Measurements from ENCODE around the gene CYP51A1.
"Not testable (repeated sequence)": the region's sequence is repeated elsewhere in the genome, so short reads cannot be mapped to it uniquely, and the experiment has no call there.

Gene CYP51A1

DNA sequence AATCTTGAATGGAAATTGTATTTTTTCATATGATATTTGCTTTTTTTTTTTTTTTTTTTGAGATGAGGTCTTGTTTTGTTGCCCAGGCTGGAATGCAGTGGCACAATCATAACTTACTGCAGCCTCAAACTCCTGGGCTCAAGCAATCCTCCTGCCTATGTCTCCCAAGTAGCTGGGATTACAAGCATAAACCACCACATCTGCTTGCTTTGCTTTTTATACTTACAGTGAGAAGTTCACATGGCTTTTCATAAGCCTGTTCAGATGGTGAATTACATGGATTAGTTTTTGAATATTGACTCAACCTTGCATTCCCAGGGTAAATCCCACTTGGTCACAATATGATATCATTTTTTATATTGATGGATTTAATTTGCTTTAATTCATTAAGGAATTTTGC is 22.7 kb upstream of the CYP51A1 start:
- DNase-seq (ENCODE audit: extremely low spot score): no peak
- TF ChIP-seq, protein P1, sequence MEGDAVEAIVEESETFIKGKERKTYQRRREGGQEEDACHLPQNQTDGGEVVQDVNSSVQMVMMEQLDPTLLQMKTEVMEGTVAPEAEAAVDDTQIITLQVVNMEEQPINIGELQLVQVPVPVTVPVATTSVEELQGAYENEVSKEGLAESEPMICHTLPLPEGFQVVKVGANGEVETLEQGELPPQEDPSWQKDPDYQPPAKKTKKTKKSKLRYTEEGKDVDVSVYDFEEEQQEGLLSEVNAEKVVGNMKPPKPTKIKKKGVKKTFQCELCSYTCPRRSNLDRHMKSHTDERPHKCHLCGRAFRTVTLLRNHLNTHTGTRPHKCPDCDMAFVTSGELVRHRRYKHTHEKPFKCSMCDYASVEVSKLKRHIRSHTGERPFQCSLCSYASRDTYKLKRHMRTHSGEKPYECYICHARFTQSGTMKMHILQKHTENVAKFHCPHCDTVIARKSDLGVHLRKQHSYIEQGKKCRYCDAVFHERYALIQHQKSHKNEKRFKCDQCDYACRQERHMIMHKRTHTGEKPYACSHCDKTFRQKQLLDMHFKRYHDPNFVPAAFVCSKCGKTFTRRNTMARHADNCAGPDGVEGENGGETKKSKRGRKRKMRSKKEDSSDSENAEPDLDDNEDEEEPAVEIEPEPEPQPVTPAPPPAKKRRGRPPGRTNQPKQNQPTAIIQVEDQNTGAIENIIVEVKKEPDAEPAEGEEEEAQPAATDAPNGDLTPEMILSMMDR (IDR thresholded peaks at IDR 0.05; ENCODE audit: control extremely low read depth, extremely low read depth, low read depth, missing control alignments): no peak
- CTCF ChIA-PET: no interaction called here
- POLR2A ChIA-PET: no interaction called here

DNA sequence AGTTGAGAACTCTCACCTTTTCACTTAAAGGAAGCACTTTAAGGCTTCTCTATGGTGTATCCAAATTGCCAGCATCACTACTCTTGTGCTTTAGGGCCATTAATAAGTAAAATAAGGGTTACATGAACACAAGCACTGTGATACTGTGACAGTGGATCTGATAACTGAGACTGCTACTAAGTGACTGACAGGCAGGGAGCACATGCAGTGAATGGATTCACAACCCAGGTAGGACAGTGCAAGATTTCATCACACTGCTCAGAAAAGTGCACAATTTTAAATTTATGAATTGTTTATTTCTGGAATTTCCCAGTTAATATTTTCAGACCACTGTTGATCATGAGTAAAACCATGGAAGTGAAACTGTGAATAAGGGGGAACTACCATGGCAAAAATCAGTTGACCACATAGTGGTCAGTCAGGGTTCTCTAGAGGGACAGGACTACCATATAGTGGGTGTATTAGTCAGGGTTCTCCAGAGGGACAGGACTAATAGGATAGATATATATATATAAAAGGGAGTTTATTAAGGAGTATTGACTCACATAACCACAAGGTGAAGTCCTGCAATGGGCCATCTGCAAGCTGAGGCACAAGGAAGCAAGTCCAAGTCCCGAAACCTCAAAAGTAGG is 20.9 kb upstream of the CYP51A1 start:
- ChIA-PET CTCF (no interaction called here), POLR2A (no interaction called here)
- DNase-seq (ENCODE audit: extremely low spot score): no peak
- TF ChIP-seq, protein P1 (IDR thresholded peaks at IDR 0.05; ENCODE audit: control extremely low read depth, extremely low read depth, low read depth, missing control alignments): no peak

- ChIA-PET POLR2A (no interaction called here), CTCF (interaction anchor here (2.1 kb wide), 1 partner anchor 10 kb away, joined by 4 read pairs; no protein-coding TSS in a partner anchor)
- TF ChIP-seq, protein P1 (IDR thresholded peaks at IDR 0.05; ENCODE audit: control extremely low read depth, extremely low read depth, low read depth, missing control alignments): no peak
- no peak for DNase-seq (ENCODE audit: extremely low spot score)
These were observed 16.3 kb upstream of the CYP51A1 start for GRCh38 chr7:92150450-92151017.

- CTCF ChIA-PET: interaction anchor here (1.1 to 2.1 kb wide), 2 partner anchors 10 to 30 kb away, joined by 4 to 5 read pairs; no protein-coding TSS in a partner anchor
- no peak for DNase-seq (ENCODE audit: extremely low spot score)
- TF ChIP-seq, protein P1 (IDR thresholded peaks at IDR 0.05; ENCODE audit: control extremely low read depth, extremely low read depth, low read depth, missing control alignments): no peak
- POLR2A ChIA-PET: interaction anchor here (0.5 kb wide), 1 partner anchor 1748 kb away, joined by 3 read pairs; no protein-coding TSS in a partner anchor
These were observed 15.5 kb upstream of the CYP51A1 start for GRCh38 chr7:92149736-92150239.

DNA sequence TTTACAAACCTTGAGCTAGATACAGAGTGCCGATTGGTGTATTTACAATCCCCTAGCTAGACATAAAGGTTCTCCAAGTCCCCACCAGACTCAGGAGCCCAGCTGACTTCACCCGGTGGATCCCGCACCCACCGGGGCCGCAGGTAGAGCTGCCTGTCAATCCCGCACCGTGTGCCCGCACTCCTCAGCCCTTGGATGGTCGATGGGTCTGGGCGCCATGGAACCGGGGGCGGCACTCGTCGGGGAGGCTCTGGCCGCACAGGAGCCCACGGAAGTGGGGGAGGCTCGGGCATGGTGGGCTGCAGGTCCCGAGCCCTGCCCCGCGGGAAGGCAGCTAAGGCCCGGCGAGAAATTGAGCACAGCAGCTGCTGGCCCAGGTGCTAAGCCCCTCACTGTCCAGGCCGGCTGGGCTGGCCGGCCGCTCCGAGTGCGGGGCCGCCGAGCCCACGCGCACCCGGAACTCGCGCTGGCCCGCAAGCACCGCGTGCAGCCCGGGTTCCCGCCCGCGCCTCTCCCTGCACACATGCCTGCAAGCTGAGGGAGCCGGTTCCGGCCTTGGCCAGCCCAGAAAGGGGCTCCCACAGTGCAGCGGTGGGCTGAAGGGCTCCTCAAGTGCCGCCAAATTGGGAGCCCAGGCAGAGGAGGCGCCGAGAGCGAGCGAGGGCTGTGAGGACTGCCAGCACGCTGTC is 9.1 kb upstream of the CYP51A1 start:
- POLR2A ChIA-PET: interaction anchor here (0.6 kb wide), 1 partner anchor 96 kb away, joined by 5 read pairs; no protein-coding TSS in a partner anchor
- not testable (repeated sequence) for DNase-seq (ENCODE audit: extremely low spot score)
- CTCF ChIA-PET: interaction anchor here (1.1 kb wide), 1 partner anchor 96 kb away, joined by 3 read pairs; no protein-coding TSS in a partner anchor

DNA sequence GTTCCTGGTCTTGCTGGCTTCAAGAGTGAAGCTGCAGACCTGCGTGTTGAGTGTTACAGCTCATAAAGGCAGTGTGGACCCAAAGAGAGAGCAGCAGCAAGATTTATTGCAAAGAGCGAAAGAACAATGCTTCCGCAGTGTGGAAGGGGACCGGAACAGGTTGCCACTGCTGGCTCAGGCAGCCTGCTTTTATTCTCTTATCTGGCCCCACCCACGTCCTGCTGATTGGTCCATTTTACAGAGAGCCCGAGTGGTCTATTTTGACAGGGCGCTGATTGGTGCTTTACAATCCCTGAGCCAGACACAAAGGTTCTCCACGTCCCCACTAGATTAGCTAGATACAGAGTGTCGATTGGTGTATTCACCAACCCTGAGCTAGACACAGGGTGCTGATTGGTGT is 8.5 kb upstream of the CYP51A1 start:
- DNase-seq (ENCODE audit: extremely low spot score): not testable (repeated sequence)
- CTCF ChIA-PET: interaction anchor here (1.1 kb wide), 1 partner anchor 96 kb away, joined by 3 read pairs; no protein-coding TSS in a partner anchor
- POLR2A ChIA-PET: interaction anchor here (0.5 kb wide), 1 partner anchor 11 kb away, joined by 4 read pairs; no protein-coding TSS in a partner anchor

GRCh38 chr7:92141161-92141560 is 6.9 kb upstream of the CYP51A1 start:
- DNase-seq (ENCODE audit: extremely low spot score): no peak
- POLR2A ChIA-PET: no interaction called here
- TF ChIP-seq, protein P1 (IDR thresholded peaks at IDR 0.05; ENCODE audit: control extremely low read depth, extremely low read depth, low read depth, missing control alignments): no peak
- CTCF ChIA-PET: interaction anchor here (0.6 kb wide), 1 partner anchor 956 kb away, joined by 3 read pairs; no protein-coding TSS in a partner anchor
